ENCODE measurements around the gene ONECUT3.

DNA sequence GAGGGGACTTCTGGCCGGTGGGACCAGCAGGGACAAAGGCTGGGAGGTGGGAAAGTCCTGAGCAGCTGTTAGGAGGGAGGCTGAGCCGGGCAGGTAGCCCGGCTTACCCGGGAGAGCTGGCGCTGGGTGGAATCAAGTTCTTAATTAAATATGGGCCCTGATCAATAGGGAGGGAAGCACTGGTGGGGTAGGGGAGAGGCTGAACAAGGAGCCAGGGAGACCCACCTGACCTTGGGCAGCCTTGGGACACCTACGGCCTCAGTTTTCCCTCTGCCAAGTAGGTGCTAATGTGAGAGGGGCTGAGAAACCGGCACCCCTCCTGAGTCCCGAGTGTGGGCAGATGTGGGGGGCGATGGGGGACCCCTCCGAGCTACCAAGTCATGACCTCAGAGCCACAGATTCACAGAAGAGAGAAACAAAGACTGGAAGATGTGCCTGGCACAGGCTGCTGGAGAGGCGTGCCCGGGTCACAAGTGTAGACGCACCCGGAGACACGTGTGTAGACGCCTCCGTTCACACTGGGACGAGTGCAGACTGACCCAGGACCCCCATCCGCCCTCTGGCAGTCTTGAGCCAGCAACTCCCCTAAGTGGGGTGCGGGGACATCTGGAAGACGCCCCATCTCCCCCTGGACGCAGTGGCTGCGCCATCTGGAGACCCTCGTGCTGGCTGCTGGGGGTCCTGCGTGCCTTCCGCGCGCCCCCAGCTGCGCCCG lies 8.4 kb downstream of the ONECUT3 start:
- TF ChIP-seq CTCF (IDR thresholded peaks at IDR 0.05): no peak
- no peak for TF ChIP-seq MAX (IDR thresholded peaks at IDR 0.05; ENCODE audit: low read depth)
- TF ChIP-seq POLR2AphosphoS5 (IDR thresholded peaks at IDR 0.05; ENCODE audit: low read depth, low read length): no peak
- TF ChIP-seq EP300 (IDR thresholded peaks at IDR 0.05; ENCODE audit: borderline replicate concordance in 1 of 2, low read depth in 1 of 2, low read length in 1 of 2): no peak
- no peak for TF ChIP-seq RFX5 (IDR thresholded peaks at IDR 0.05; ENCODE audit: low read length)
- TF ChIP-seq GATA2 (CRISPR knock-in tag; IDR thresholded peaks at IDR 0.05): no peak
- TF ChIP-seq EZH2phosphoT487 (IDR thresholded peaks at IDR 0.05; ENCODE audit: borderline replicate concordance, low read depth): no peak
- no peak for TF ChIP-seq TCF12 (IDR thresholded peaks at IDR 0.05)
- TF ChIP-seq JUND (IDR thresholded peaks at IDR 0.05): no peak
- no peak for TF ChIP-seq NRF1 (IDR thresholded peaks at IDR 0.05; ENCODE audit: low read depth, low read length)
- no peak for TF ChIP-seq MXI1 (IDR thresholded peaks at IDR 0.05; ENCODE audit: low read depth, low read length)
- no peak for TF ChIP-seq NFIC (IDR thresholded peaks at IDR 0.05; ENCODE audit: borderline replicate concordance)
- TF ChIP-seq USF2 (IDR thresholded peaks at IDR 0.05; ENCODE audit: borderline replicate concordance, low read depth, low read length): no peak
- TF ChIP-seq TEAD4 (IDR thresholded peaks at IDR 0.05; ENCODE audit: borderline replicate concordance, insufficient read depth): no peak
